Stimulated activated CD8-positive, alpha-beta memory T cell treated with anti-CD3 and anti-CD28 coated beads, Interleukin-15, amount 100 ng/mL, for 48 hours (primary cell): ENCODE results near the gene ELOB.

ENCODE experiments used
- DNase-seq, 2 donors: peaks; one replicate each; pipeline ENCODE4 v3.0.0-alpha.2; 2020; ENCODE audit warnings: low read depth in 2 of 2

Gene ELOB

GRCh38 chr16:2768403-2769089 is 8.5 kb downstream of the ELOB start:
- no peak for DNase-seq

GRCh38 chr16:2767891-2768290 is 9.2 kb downstream of the ELOB start:
- no peak for DNase-seq

- no peak for DNase-seq
These were observed 9.8 kb downstream of the ELOB start for GRCh38 chr16:2767140-2767731.

GRCh38 chr16:2766430-2767139 is 10.5 kb downstream of the ELOB start:
- DNase-seq, result no peak

- DNase-seq, result no peak
These were observed 11.3 kb downstream of the ELOB start for GRCh38 chr16:2765462-2766404.

- DNase-seq, result no peak
These were observed 12.4 kb downstream of the ELOB start for GRCh38 chr16:2764718-2765117.

GRCh38 chr16:2763173-2763572 is 13.9 kb downstream of the ELOB start:
- DNase-seq, result no peak

- no peak for DNase-seq
These were observed 14.4 kb downstream of the ELOB start for GRCh38 chr16:2762711-2763110.

- no peak for DNase-seq
These were observed 15.0 kb downstream of the ELOB start for GRCh38 chr16:2761886-2762583.

- no peak for DNase-seq
These were observed 15.6 kb downstream of the ELOB start for GRCh38 chr16:2761472-2761871.

GRCh38 chr16:2757344-2757743 is 19.7 kb downstream of the ELOB start:
- DNase-seq, result no peak

GRCh38 chr16:2756288-2757015 is 20.6 kb downstream of the ELOB start:
- no peak for DNase-seq

- no peak for DNase-seq
These were observed 21.9 kb downstream of the ELOB start for GRCh38 chr16:2755158-2755557.

GRCh38 chr16:2753733-2754020 is 23.4 kb downstream of the ELOB start:
- no peak for DNase-seq

GRCh38 chr16:2752850-2753732 is 24.0 kb downstream of the ELOB start:
- DNase-seq, result peak; percentile 71 to 73

- DNase-seq, result peak; percentile 90
These were observed 24.8 kb downstream of the ELOB start, which contains the start of gene SRRM2 for GRCh38 chr16:2752035-2752849. TSS of gene SRRM2 (plus strand) at chr16:2752638. CDS start at chr16:2756365, 3,727 bp downstream.

GRCh38 chr16:2751577-2752034 is 25.5 kb downstream of the ELOB start:
- DNase-seq, result no peak

- no peak for DNase-seq
These were observed 27.1 kb downstream of the ELOB start for GRCh38 chr16:2749936-2750335.

- DNase-seq, result no peak
These were observed 27.6 kb downstream of the ELOB start for GRCh38 chr16:2749476-2749875.
